GM23338 (cell line): Measurements from ENCODE around the gene TNFRSF8. TPM values are rescaled to one million over a fixed set of nuclear protein-coding genes. Genes with fewer than 3 reads are reported as not detected.
A peak's percentile ranks its signal among the peaks of the same experiment; 100 is the strongest.

Experiments
- ATAC-seq: fragments of 200-7000 bp; cut with Tn5 transposase; 3 replicates; pipeline ENCODE4 v1.9.1; 2020
- DNase-seq: peaks from one replicate; pipeline ENCODE4 v3.0.0-alpha.2; 2015; ENCODE audit warnings: low spot score
- H2AFZ ChIP-seq: fragments of 200-600 bp; sonication (generic); 2 replicates; pipeline ENCODE4 v1.8.0; 2016; ENCODE audit warnings: antibody characterized with exemption, mild to moderate bottlenecking, moderate library complexity
- H3F3A ChIP-seq: fragments of 200-600 bp; sonication (generic); replicated peaks from 2 replicates; pipeline ENCODE4 v1.8.0; 2017; ENCODE audit warnings: antibody characterized with exemption, mixed run types, low read depth
- H3K27ac ChIP-seq: fragments of 200-600 bp; sonication (generic); 2 replicates; pipeline ENCODE4 v1.6.1; 2016; ENCODE audit warnings: low read depth
- H3K27me3 ChIP-seq: fragments of 200-600 bp; sonication (generic); 2 replicates; pipeline ENCODE4 v1.8.0; 2016; ENCODE audit warnings: mild to moderate bottlenecking, mixed run types, moderate library complexity; ENCODE audit not compliant: insufficient read depth
- H3K36me3 ChIP-seq: fragments of 200-600 bp; sonication (generic); 2 replicates; pipeline ENCODE4 v1.8.0; 2016; ENCODE audit warnings: mild to moderate bottlenecking; ENCODE audit not compliant: insufficient read depth
- H3K4me1 ChIP-seq: fragments of 200-600 bp; sonication (generic); 2 replicates; pipeline ENCODE4 v1.8.0; 2016; ENCODE audit warnings: mild to moderate bottlenecking, moderate library complexity; ENCODE audit not compliant: insufficient read depth
- H3K4me2 ChIP-seq: fragments of 200-600 bp; sonication (generic); 2 replicates; pipeline ENCODE4 v1.7.1; 2017; ENCODE audit warnings: mixed run types
- H3K4me3 ChIP-seq: fragments of 200-600 bp; sonication (generic); 2 replicates; pipeline ENCODE4 v1.6.1; 2016; ENCODE audit warnings: mixed run types
- H3K79me2 ChIP-seq: fragments of 200-600 bp; sonication (generic); replicated peaks from 2 replicates; pipeline ENCODE4 v1.8.0; 2017; ENCODE audit warnings: mild to moderate bottlenecking; ENCODE audit not compliant: insufficient read depth
- H3K9me2 ChIP-seq: fragments of 200-600 bp; sonication (generic); 2 replicates; pipeline ENCODE4 v1.8.0; 2017; ENCODE audit not compliant: insufficient read depth
- H4K20me1 ChIP-seq: fragments of 200-600 bp; sonication (generic); replicated peaks from 2 replicates; pipeline ENCODE4 v1.8.0; 2017; ENCODE audit warnings: mild to moderate bottlenecking; ENCODE audit not compliant: insufficient read depth
- H3K27ac Mint-ChIP-seq: 2 replicates; pipeline ENCODE4 v1.8.0; 2020; ENCODE audit warnings: inconsistent platforms, mild to moderate bottlenecking, moderate library complexity, mixed read lengths
- H3K27me3 Mint-ChIP-seq: 3 replicates; pipeline ENCODE4 v1.8.0; 2022; ENCODE audit warnings: low read depth, mild to moderate bottlenecking, moderate library complexity, mixed read lengths, inconsistent platforms; ENCODE audit not compliant: insufficient read depth, poor library complexity
- H3K36me3 Mint-ChIP-seq: 3 replicates; pipeline ENCODE4 v1.8.0; 2021; ENCODE audit warnings: low read depth, mild to moderate bottlenecking, inconsistent platforms, moderate library complexity, mixed read lengths
- H3K4me1 Mint-ChIP-seq: 3 replicates; pipeline ENCODE4 v1.8.0; 2020; ENCODE audit warnings: mild to moderate bottlenecking, inconsistent platforms, mixed read lengths
- H3K4me3 Mint-ChIP-seq: 3 replicates; pipeline ENCODE4 v1.8.0; 2021; ENCODE audit warnings: moderate library complexity, mild to moderate bottlenecking, inconsistent platforms, mixed read lengths
- H3K9me3 Mint-ChIP-seq: 3 replicates; pipeline ENCODE4 v1.8.0; 2020; ENCODE audit warnings: moderate library complexity, mild to moderate bottlenecking, inconsistent platforms, mixed read lengths
- CREB1 ChIP-seq: fragments of 250-450 bp; sonication (Bioruptor Pico); IDR thresholded peaks from 2 replicates; pipeline ENCODE4 v1.5.0; 2020; ENCODE audit warnings: low read depth, mild to moderate bottlenecking, moderate library complexity
- CTCF ChIP-seq, 2 experiments: fragments of 200-600 bp in 1 of 2; sonication (generic) in 1 of 2; conservative IDR thresholded peaks; 2 replicates each; pipeline versions ENCODE4 v1.5.1 to v1.6.1; 2016 to 2017; ENCODE audit warnings: antibody characterized with exemption in 2 of 2, low read depth in 2 of 2, mild to moderate bottlenecking in 2 of 2, moderate library complexity in 1 of 2
- EZH2 ChIP-seq: fragments of 200-600 bp; sonication (generic); IDR thresholded peaks from one replicate; pipeline ENCODE4 v1.8.0; 2017; ENCODE audit warnings: antibody characterized with exemption, mild to moderate bottlenecking, low read depth; ENCODE audit not compliant: unreplicated experiment
- EZH2phosphoT487 ChIP-seq: fragments of 200-600 bp; sonication (generic); IDR thresholded peaks from one replicate; pipeline ENCODE4 v1.8.1; 2018; ENCODE audit warnings: antibody characterized with exemption; ENCODE audit not compliant: unreplicated experiment
- JUNB ChIP-seq: IDR thresholded peaks from one replicate; pipeline ENCODE4 v1.6.1; 2016; ENCODE audit warnings: antibody characterized with exemption; ENCODE audit not compliant: unreplicated experiment
- POLR2AphosphoS5 ChIP-seq: IDR thresholded peaks from 2 replicates; pipeline ENCODE4 v1.6.1; 2016; ENCODE audit warnings: antibody characterized with exemption, low read depth
- REST ChIP-seq: IDR thresholded peaks from one replicate; pipeline ENCODE4 v1.6.1; 2018; ENCODE audit warnings: antibody characterized with exemption; ENCODE audit not compliant: unreplicated experiment
- ZNF331 ChIP-seq: fragments of 250-450 bp; sonication (Bioruptor Pico); IDR thresholded peaks from 2 replicates; pipeline ENCODE4 v1.5.0; 2020; ENCODE audit warnings: low read depth, mild to moderate bottlenecking, moderate library complexity
- long read RNA-seq: library from polyadenylated mRNA; unstranded; transcript quantifications from one replicate; pipeline ENCODE4 v2.0.0, GENCODE V29; 2020; ENCODE audit not compliant: unreplicated experiment
- polyA plus RNA-seq: library from polyadenylated mRNA; unstranded; fragments of >200 nt; fragmentation: Nextera tagmentation; extraction: Ambion mirVana; gene quantifications from 2 replicates; pipeline ENCODE4 v1.2.1, GENCODE V29; 2016
- total RNA-seq: library from RNA; depleted of rRNA; stranded (reverse); fragments of >200 nt; shearing (Covaris generic); gene quantifications from 2 replicates; pipeline ENCODE4 v1.2.3, GENCODE V29; 2014; rRNA removed

Gene TNFRSF8
- total RNA-seq (26.1 and 28.2 TPM in 2 replicates), polyA plus RNA-seq (11.7 and 11.8 TPM in 2 replicates)
- long read RNA-seq = 0 reads

GRCh38 chr1:12063141-12064072 lies at the start of gene TNFRSF8:
Gene TNFRSF8, plus strand, starts transcription at chr1:12063303. Its CDS starts 296 bp downstream, at chr1:12063599.
- Mint-ChIP-seq H3K36me3 (peaks cover 7% of the 10 kb centered on the region; the same call in 1 of the 3 replicates), H3K9me3 (peaks cover 5% of the 10 kb centered on the region; the same call in 2 of the 3 replicates), H3K27me3 (peaks cover 27% of the 10 kb centered on the region), H3K4me3 (peak within 1 kb of the TSS; percentile 79), H3K27ac (no peak within 1 kb of the TSS), H3K4me1 (peaks cover 34% of the 10 kb centered on the region)
- Histone ChIP-seq H3K9me2 (no peaks in the 10 kb centered on the region; the same call in 1 of the 2 replicates), H3K27ac (no peak within 1 kb of the TSS), H3K79me2 (peaks cover 30% of the 10 kb centered on the region), H4K20me1 (no peaks in the 10 kb centered on the region), H3K27me3 (peaks cover 21% of the 10 kb centered on the region), H3F3A (peaks cover 16% of the 10 kb centered on the region), H3K4me3 (peak within 1 kb of the TSS; percentile 80), H2AFZ (peak within 1 kb of the TSS; percentile 94), H3K36me3 (no peaks in the 10 kb centered on the region), H3K4me2 (peak within 1 kb of the TSS; percentile 89), H3K4me1 (peaks cover 40% of the 10 kb centered on the region)
- ATAC-seq (peak; percentile 43), DNase-seq (peak; percentile 85)
- TF ChIP-seq JUNB (no peak), ZNF331 (no peak), REST (no peak), CTCF (conservative IDR thresholded peaks at IDR 0.05; ENCODE audit: low read depth in 2 of 2) (0 out of 4 replicates have a peak, but pooled peaks of 1 of the 2 experiments have one; percentile 16), CREB1 (no peak), EZH2phosphoT487 (no peak), POLR2AphosphoS5 (no peak), EZH2 (peak; percentile 43)
